Large intestine (tissue), 3 donors: ENCODE measurements around the gene SIPA1L3. TPM values are rescaled to one million over a fixed set of nuclear protein-coding genes. Genes with fewer than 3 reads are reported as not detected.

Source experiments
- DNase-seq, 2 donors: peaks; one replicate each; pipeline versions ENCODE4 v3.0.0 to v3.0.0-alpha.2; 2013
- H3K27ac ChIP-seq: one replicate; pipeline ENCODE4 v1.5.1; 2013; ENCODE audit warnings: low read length
- H3K27me3 ChIP-seq: 2 replicates; pipeline ENCODE4 v1.6.1; 2013; ENCODE audit warnings: low read length; ENCODE audit not compliant: control insufficient read depth, insufficient read depth
- H3K36me3 ChIP-seq: 2 replicates; pipeline ENCODE4 v1.6.1; 2013; ENCODE audit warnings: low read length; ENCODE audit not compliant: control insufficient read depth, insufficient read depth
- H3K4me1 ChIP-seq: one replicate; pipeline ENCODE4 v1.6.1; 2013; ENCODE audit warnings: low read length; ENCODE audit not compliant: control insufficient read depth, insufficient read depth
- H3K4me3 ChIP-seq: one replicate; pipeline ENCODE4 v1.5.1; 2013; ENCODE audit warnings: low read length
- H3K9me3 ChIP-seq: one replicate; pipeline ENCODE4 v1.6.1; 2013; ENCODE audit warnings: mild to moderate bottlenecking, low read depth, low read length, moderate library complexity; ENCODE audit not compliant: control insufficient read depth
- WGBS: methylation state at CpG from one replicate; pipeline ENCODE4 v1.1.5; 2013; ENCODE audit warnings: low lambda C conversion rate; ENCODE audit not compliant: insufficient coverage; 5-methylcytosine and 5-hydroxymethylcytosine counted together
- polyA plus RNA-seq: library from polyadenylated mRNA; unstranded; fragments of 120-200 nt; gene quantifications from one replicate; pipeline ENCODE4 v1.2.1, GENCODE V29; 2013

Gene SIPA1L3
- polyA plus RNA-seq, 1 donor, result 70.0 TPM

- Histone ChIP-seq H3K36me3 (no peaks in the 10 kb centered on the region), H3K9me3 (no peaks in the 10 kb centered on the region), H3K27ac (no peak overlapping the region), H3K4me3 (no peak overlapping the region), H3K4me1 (no peaks in the 10 kb centered on the region), H3K27me3 (no peaks in the 10 kb centered on the region)
- no peak for DNase-seq
- WGBS, result 80% methylated on average over 1 of the region's 3 CpGs
Measured at GRCh38 chr19:37877147-37877546, 29.9 kb upstream of the SIPA1L3 start.

- H3K9me3 ChIP-seq, result peaks cover 4% of the 10 kb centered on the region
- WGBS, result no CpG with 5 or more reads among the region's 1 CpG
Measured at GRCh38 chr19:37885392-37885791, 21.6 kb upstream of the SIPA1L3 start.

GRCh38 chr19:37886571-37886970 lies 20.4 kb upstream of the SIPA1L3 start:
- peaks cover 10% of the 10 kb centered on the region for H3K27me3 ChIP-seq
- H3K27ac ChIP-seq, result no peak overlapping the region
- no peaks in the 10 kb centered on the region for H3K4me1 ChIP-seq
- WGBS, result 81% methylated on average over 1 of the region's 1 CpG
- no peak for DNase-seq
- peaks cover 4% of the 10 kb centered on the region for H3K9me3 ChIP-seq
- no peak overlapping the region for H3K4me3 ChIP-seq
- H3K36me3 ChIP-seq, result no peaks in the 10 kb centered on the region

More at GRCh38 chr19:37885392-37885791, 21.6 kb upstream of the SIPA1L3 start:
- H3K36me3 ChIP-seq, result no peaks in the 10 kb centered on the region
- H3K27me3 ChIP-seq, result peaks cover 10% of the 10 kb centered on the region
- H3K4me1 ChIP-seq, result no peaks in the 10 kb centered on the region
- no peak overlapping the region for H3K27ac ChIP-seq
- DNase-seq, result no peak
- no peak overlapping the region for H3K4me3 ChIP-seq

- H3K9me3 ChIP-seq, result no peaks in the 10 kb centered on the region
- no peak overlapping the region for H3K4me3 ChIP-seq
- DNase-seq, result peak; percentile 60 to 79
- no peaks in the 10 kb centered on the region for H3K36me3 ChIP-seq
- no peak overlapping the region for H3K27ac ChIP-seq
- no CpG with 5 or more reads among the region's 11 CpGs for WGBS
- H3K27me3 ChIP-seq, result peaks cover 2% of the 10 kb centered on the region
- peaks cover 12% of the 10 kb centered on the region for H3K4me1 ChIP-seq
Measured at GRCh38 chr19:37893845-37894575, 13.0 kb upstream of the SIPA1L3 start.

- Histone ChIP-seq H3K4me3 (no peak overlapping the region), H3K4me1 (peaks cover 12% of the 10 kb centered on the region), H3K9me3 (no peaks in the 10 kb centered on the region), H3K36me3 (no peaks in the 10 kb centered on the region), H3K27ac (no peak overlapping the region), H3K27me3 (no peaks in the 10 kb centered on the region)
- no CpG with 5 or more reads among the region's 8 CpGs for WGBS
- DNase-seq, result no peak
Measured at GRCh38 chr19:37896180-37896579, 10.8 kb upstream of the SIPA1L3 start.

- H3K4me1 ChIP-seq, result no peaks in the 10 kb centered on the region
- WGBS, result no CpG with 5 or more reads among the region's 1 CpG
- no peak overlapping the region for H3K27ac ChIP-seq
- no peak overlapping the region for H3K4me3 ChIP-seq
- no peaks in the 10 kb centered on the region for H3K27me3 ChIP-seq
- H3K9me3 ChIP-seq, result no peaks in the 10 kb centered on the region
- H3K36me3 ChIP-seq, result no peaks in the 10 kb centered on the region
- DNase-seq, result no peak
Measured at GRCh38 chr19:37899453-37899852, 7.6 kb upstream of the SIPA1L3 start.

GRCh38 chr19:37899966-37900365 lies 7.0 kb upstream of the SIPA1L3 start:
- Histone ChIP-seq H3K27ac (no peak overlapping the region), H3K36me3 (no peaks in the 10 kb centered on the region), H3K9me3 (no peaks in the 10 kb centered on the region), H3K4me3 (no peak overlapping the region), H3K27me3 (no peaks in the 10 kb centered on the region), H3K4me1 (no peaks in the 10 kb centered on the region)
- no CpG with 5 or more reads among the region's 2 CpGs for WGBS
- DNase-seq, result no peak

- Histone ChIP-seq H3K9me3 (no peaks in the 10 kb centered on the region), H3K27me3 (no peaks in the 10 kb centered on the region), H3K4me1 (peaks cover 7% of the 10 kb centered on the region), H3K27ac (no peak overlapping the region), H3K36me3 (no peaks in the 10 kb centered on the region), H3K4me3 (no peak overlapping the region)
- DNase-seq, result peak; percentile 66 to 73
- no CpG with 5 or more reads among the region's 4 CpGs for whole genome bisulfite sequencing
Measured at GRCh38 chr19:37902668-37903067, 4.3 kb upstream of the SIPA1L3 start.

GRCh38 chr19:37903096-37903495 lies 3.9 kb upstream of the SIPA1L3 start:
- H3K27ac ChIP-seq, result no peak overlapping the region
- no peak for DNase-seq
- WGBS, result no CpG with 5 or more reads among the region's 2 CpGs
- no peaks in the 10 kb centered on the region for H3K27me3 ChIP-seq
- no peak overlapping the region for H3K4me3 ChIP-seq
- no peaks in the 10 kb centered on the region for H3K9me3 ChIP-seq
- peaks cover 7% of the 10 kb centered on the region for H3K4me1 ChIP-seq
- no peaks in the 10 kb centered on the region for H3K36me3 ChIP-seq

- Histone ChIP-seq H3K4me1 (peaks cover 17% of the 10 kb centered on the region), H3K27ac (peak within 1 kb of the TSS; percentile 96), H3K36me3 (no peaks in the 10 kb centered on the region), H3K9me3 (no peaks in the 10 kb centered on the region), H3K4me3 (peak within 1 kb of the TSS; percentile 98), H3K27me3 (no peaks in the 10 kb centered on the region)
- WGBS, result no CpG with 5 or more reads among the region's 63 CpGs
- DNase-seq, result peak; percentile 72 to 87
Measured at GRCh38 chr19:37905946-37906868, 801 bp upstream of the SIPA1L3 start, which contains the start of gene WDR87. WDR87 (minus strand) TSS chr19:37906594; CDS start chr19:37898239, 8,355 bp downstream.
